K562 (cell line): Measurements from ENCODE around the gene TMED10. TPM values are rescaled to one million over a fixed set of nuclear protein-coding genes. Genes with fewer than 3 reads are reported as not detected.

ENCODE experiments used
- ATAC-seq: fragments of 200-7000 bp; cut with Tn5 transposase; 3 replicates; pipeline ENCODE4 v1.9.1; 2020; ENCODE audit warnings: moderate library complexity
- BruUV-seq: library from RNA; stranded (reverse); fragments of 400-500 nt; replicated peaks from 2 replicates; lab custom pipeline; 2021; lab: Mats Ljungman, UMichigan
- CTCF ChIA-PET: fragments of 300-600 bp; formaldehyde crosslinking; extraction: SDS; loops from one replicate; lab custom pipeline; 2021; ENCODE audit warnings: low intra/inter-chr PET ratio; lab: Yijun Ruan, JAX
- POLR2A ChIA-PET: fragments of 300-600, 350-650 bp; sonication (Branson Sonifier 250); formaldehyde crosslinking; extraction: SDS; loops from one replicate; lab custom pipeline; 2021; ENCODE audit warnings: antibody characterized with exemption, inconsistent platforms; lab: Yijun Ruan, JAX
- DNase-seq, 4 experiments: peaks; one replicate each; pipeline versions ENCODE4 v3.0.0 to v3.0.0-alpha.2; 2011 to 2018; ENCODE audit warnings: low spot score in 3 of 4, mixed read lengths in 3 of 4; ENCODE audit errors: extremely low read depth in 1 of 4
- FAIRE-seq: peaks from 2 replicates; lab custom pipeline; 2011; peaks lifted over from hg19 to GRCh38; lab: Jason Lieb, UNC
- H2AFZ ChIP-seq: 2 replicates; pipeline ENCODE4 v1.6.0; 2011; ENCODE audit warnings: low read depth, low read length, control low read depth, inconsistent platforms
- H3K27ac ChIP-seq: fragments of 200-600 bp; 3 replicates; pipeline ENCODE4 v1.8.0; 2011; ENCODE audit warnings: low read depth, mild to moderate bottlenecking, control low read depth, inconsistent platforms, low read length, moderate library complexity, mixed read lengths; ENCODE audit errors: extremely low read depth
- H3K27me3 ChIP-seq, 2 experiments: fragments of 300-600 bp in 1 of 2; 2 replicates in 1 of 2; 3 replicates in 1 of 2; pipeline versions ENCODE4 v1.6.0 to v1.8.0; 2011; ENCODE audit warnings: inconsistent platforms in 2 of 2, low read length in 2 of 2, mild to moderate bottlenecking in 1 of 2, mixed read lengths in 1 of 2, moderate library complexity in 1 of 2; ENCODE audit not compliant: control insufficient read depth in 2 of 2, insufficient read depth in 2 of 2
- H3K36me3 ChIP-seq: fragments of 300-600 bp; 3 replicates; pipeline ENCODE4 v1.8.0; 2011; ENCODE audit warnings: mild to moderate bottlenecking, low read length, inconsistent platforms; ENCODE audit not compliant: control insufficient read depth, insufficient read depth
- H3K4me1 ChIP-seq, 2 experiments: fragments of 200-600 bp in 1 of 2; replicated peaks in 1 of 2; 2 replicates in 1 of 2; 3 replicates in 1 of 2; pipeline versions ENCODE4 v1.5.1 to v1.8.0; 2011; ENCODE audit warnings: inconsistent platforms in 2 of 2, low read length in 2 of 2, mild to moderate bottlenecking in 1 of 2, mixed read lengths in 1 of 2, moderate library complexity in 1 of 2; ENCODE audit not compliant: control insufficient read depth in 2 of 2, insufficient read depth in 2 of 2
- H3K4me2 ChIP-seq: 2 replicates; pipeline ENCODE4 v1.6.1; 2011; ENCODE audit warnings: low read length, control low read depth, inconsistent platforms, mixed read lengths; ENCODE audit not compliant: insufficient read depth
- H3K4me3 ChIP-seq: fragments of 200-600 bp; sonication (generic), shearing (Covaris generic); 2 replicates; pipeline ENCODE4 v1.5.1; 2016; ENCODE audit warnings: control low read depth, inconsistent platforms
- H3K79me2 ChIP-seq: fragments of 200-600 bp; 3 replicates; pipeline ENCODE4 v1.8.0; 2011; ENCODE audit warnings: low read length, inconsistent platforms; ENCODE audit not compliant: control insufficient read depth, insufficient read depth
- H3K9ac ChIP-seq, 2 experiments: 2 replicates each; pipeline versions ENCODE4 v1.6.0 to v1.6.1; 2011; ENCODE audit warnings: low read depth in 2 of 2, low read length in 2 of 2, control low read depth in 1 of 2, inconsistent platforms in 1 of 2, mild to moderate bottlenecking in 1 of 2, mixed read lengths in 1 of 2; ENCODE audit not compliant: insufficient read depth in 1 of 2
- H3K9me1 ChIP-seq: one replicate; pipeline ENCODE4 v1.6.0; 2011; ENCODE audit warnings: inconsistent platforms, mild to moderate bottlenecking, low read length, moderate library complexity; ENCODE audit not compliant: control insufficient read depth, insufficient read depth
- H3K9me3 ChIP-seq: replicated peaks from 2 replicates; pipeline ENCODE4 v1.5.1; 2011; ENCODE audit warnings: low read depth, low read length, inconsistent platforms; ENCODE audit not compliant: control insufficient read depth, insufficient read depth
- H4K20me1 ChIP-seq: replicated peaks from 2 replicates; pipeline ENCODE4 v1.6.1; 2011; ENCODE audit warnings: low read length, inconsistent platforms, mixed read lengths; ENCODE audit not compliant: control insufficient read depth, insufficient read depth
- CAMTA2 ChIP-seq: fragments of 250-450 bp; sonication (Bioruptor Pico); conservative IDR thresholded peaks from 2 replicates; pipeline ENCODE4 v1.5.1; 2022
- FOSL1 ChIP-seq: fragments of 200-800 bp; sonication (Bioruptor generic); conservative IDR thresholded peaks from 2 replicates; pipeline ENCODE4 v1.6.1; 2016; ENCODE audit warnings: missing genetic modification characterization, missing compliant biosample characterization
- GABPA ChIP-seq: fragments of 200-800 bp; sonication (Bioruptor generic); conservative IDR thresholded peaks from 2 replicates; pipeline ENCODE4 v1.6.1; 2016; ENCODE audit warnings: low read depth, missing genetic modification characterization, missing compliant biosample characterization
- JUNB ChIP-seq: fragments of 450-650 bp; formaldehyde crosslinking; conservative IDR thresholded peaks from 2 replicates; pipeline ENCODE4 v1.4.0; 2020; ENCODE audit warnings: mild to moderate bottlenecking
- LCOR ChIP-seq: sonication (generic); formaldehyde crosslinking; IDR thresholded peaks from 2 replicates; pipeline ENCODE4 v1.8.0; 2022; ENCODE audit warnings: mild to moderate bottlenecking, missing genetic modification reagents
- PHB ChIP-seq: fragments of 250-450 bp; sonication (Bioruptor Pico); IDR thresholded peaks from 2 replicates; pipeline ENCODE4 v1.5.0; 2021
- PHTF2 ChIP-seq: fragments of 250-450 bp; sonication (Bioruptor Pico); IDR thresholded peaks from 2 replicates; pipeline ENCODE4 v1.5.0; 2021; ENCODE audit warnings: mild to moderate bottlenecking
- RHOXF2B ChIP-seq: fragments of 250-450 bp; sonication (Bioruptor Pico); conservative IDR thresholded peaks from 2 replicates; pipeline ENCODE4 v1.5.1; 2021
- ZBTB40 ChIP-seq, 2 experiments: fragments of 450-650 bp in 1 of 2; sonication (generic) in 1 of 2; formaldehyde crosslinking in 1 of 2; IDR thresholded peaks; 2 replicates each; pipeline versions ENCODE4 v1.7.1 to v1.9.0; 2016 to 2022; ENCODE audit warnings: inconsistent platforms in 1 of 2, mild to moderate bottlenecking in 1 of 2, missing genetic modification reagents in 1 of 2
- WGBS: fragments of 100-300 bp; shearing (Covaris generic); methylation state at CpG from one replicate; pipeline ENCODE4 v1.1.6; 2016; ENCODE audit warnings: low coverage, mixed read lengths; ENCODE audit not compliant: insufficient coverage; ENCODE audit errors: missing lambda C conversion rate; 5-methylcytosine and 5-hydroxymethylcytosine counted together
- in situ Hi-C: fragments of 300-500 bp; cut with MboI; formaldehyde crosslinking; loops from 4 replicates; pipeline ENCODE4 v1.15.0; 2018; ENCODE audit warnings: inconsistent platforms, mixed read lengths
- intact Hi-C: fragments of 100-400 bp; cut with micrococcal nuclease; formaldehyde crosslinking; loops from 2 replicates; pipeline ENCODE4 v1.14.2; 2022
- polyA plus RNA-seq, 8 experiments: library from polyadenylated mRNA; depleted of rRNA in 4 of 8; stranded (reverse) in 5 of 8; unstranded in 3 of 8; fragments of >200 nt; fragmentation: Nextera tagmentation in 2 of 8; fragmentation: Illumina TruSeq in 1 of 8; extraction: Ambion mirVana in 2 of 8; extraction: Trizol in 1 of 8; gene quantifications; 2 replicates each; pipeline versions ENCODE4 v1.2.1 to v1.2.3, GENCODE V29; 2011 to 2014; ENCODE audit warnings: inconsistent platforms in 1 of 8, missing spikeins in 1 of 8
- total RNA-seq, 7 experiments: library from RNA; depleted of rRNA in 6 of 7; stranded (reverse); fragments of >200 nt in 6 of 7; fragmentation: Illumina TruSeq in 2 of 7; extraction: Trizol in 2 of 7; gene quantifications; 2 replicates each; pipeline versions ENCODE4 v1.2.1 to v1.2.3, GENCODE V29; 2011 to 2021; ENCODE audit warnings: low replicate concordance in 1 of 7

The TMED10 gene
- total and polyA plus RNA-seq, 9 of the 15 experiments (the other 6 are each of a cell fraction or from before 2014, with no cell fraction given) = 62.2 to 233 (median 124) TPM

- Histone ChIP-seq H3K79me2 (no peaks in the 10 kb centered on the region), H3K9me1 (no peaks in the 10 kb centered on the region), H2AFZ (no peak overlapping the region), H3K9ac (no peak overlapping the region), H3K9me3 (no peaks in the 10 kb centered on the region), H3K36me3 (no peaks in the 10 kb centered on the region), H3K4me1 (peaks cover 0 to 9% of the 10 kb centered on the region in 2 experiments; a peak in 4 of 5 replicates), H4K20me1 (no peaks in the 10 kb centered on the region), H3K4me2 (no peak overlapping the region), H3K27ac (no peak overlapping the region), H3K27me3 (no peaks in the 10 kb centered on the region), H3K4me3 (no peak overlapping the region)
- CTCF ChIA-PET = no interaction called here
- POLR2A ChIA-PET = interaction anchor here (0.5 to 1.0 kb wide), 2 partner anchors 21 to 373 kb away, joined by 3 read pairs; no protein-coding TSS in a partner anchor
- intact Hi-C loops (no loop called here), in situ Hi-C loops (no loop called here)
- DNase-seq = no peak
- no peak for TF ChIP-seq LCOR (CRISPR knock-in tag)
- no peak for TF ChIP-seq PHB
- no peak for TF ChIP-seq PHTF2 (CRISPR knock-in tag)
- TF ChIP-seq GABPA = no peak
- no peak for TF ChIP-seq ZBTB40 (IDR thresholded peaks at IDR 0.05)
- TF ChIP-seq ZBTB40 (CRISPR knock-in tag; IDR thresholded peaks at IDR 0.05) = no peak
- TF ChIP-seq JUNB = no peak
- TF ChIP-seq RHOXF2B (CRISPR knock-in tag) = no peak
- TF ChIP-seq FOSL1 (tag) = no peak
- TF ChIP-seq CAMTA2 (CRISPR knock-in tag) = no peak
- no peak for ATAC-seq
- BruUV-seq = no TSS peak
- 48% methylated on average over 3 of the region's 3 CpGs for WGBS
- FAIRE-seq = no peak
Measured at GRCh38 chr14:75205591-75205990, 29.2 kb upstream of the TMED10 start.
